DOHH2 (cell line): ENCODE data around the gene PRELID2.

Source experiments
- H3F3A ChIP-seq: fragments of 200-600 bp; sonication (generic), shearing (Covaris generic); 2 replicates; pipeline ENCODE4 v1.6.0; 2016; ENCODE audit warnings: antibody characterized with exemption, mild to moderate bottlenecking; ENCODE audit not compliant: control insufficient read depth, insufficient read depth
- H3K27ac ChIP-seq: fragments of 200-600 bp; sonication (generic); 2 replicates; pipeline ENCODE4 v1.5.1; 2014; ENCODE audit warnings: low read depth, mild to moderate bottlenecking, low read length, moderate library complexity
- H3K27me3 ChIP-seq: fragments of 200-600 bp; sonication (generic); 2 replicates; pipeline ENCODE4 v1.6.1; 2014; ENCODE audit warnings: mild to moderate bottlenecking, low read length, mixed read lengths; ENCODE audit not compliant: control insufficient read depth
- H3K36me3 ChIP-seq: fragments of 200-600 bp; sonication (generic); 2 replicates; pipeline ENCODE4 v1.6.1; 2014; ENCODE audit warnings: mild to moderate bottlenecking, low read length, moderate library complexity, mixed read lengths; ENCODE audit not compliant: control insufficient read depth
- H3K4me1 ChIP-seq: fragments of 200-600 bp; sonication (generic); 2 replicates; pipeline ENCODE4 v1.6.1; 2014; ENCODE audit warnings: mild to moderate bottlenecking, low read length, mixed read lengths; ENCODE audit not compliant: control insufficient read depth
- H3K4me2 ChIP-seq: fragments of 200-600 bp; sonication (generic); 2 replicates; pipeline ENCODE4 v1.6.0; 2014; ENCODE audit warnings: mild to moderate bottlenecking, low read length, moderate library complexity
- H3K4me3 ChIP-seq: fragments of 200-600 bp; sonication (generic); 2 replicates; pipeline ENCODE4 v1.5.1; 2014; ENCODE audit warnings: mild to moderate bottlenecking, low read length, mixed read lengths
- H3K79me2 ChIP-seq: fragments of 200-600 bp; sonication (generic); 2 replicates; pipeline ENCODE4 v1.6.1; 2014; ENCODE audit warnings: mild to moderate bottlenecking, low read length, mixed read lengths; ENCODE audit not compliant: control insufficient read depth
- H3K9me2 ChIP-seq: fragments of 200-600 bp; sonication (generic); replicated peaks from 2 replicates; pipeline ENCODE4 v1.6.1; 2014; ENCODE audit warnings: mild to moderate bottlenecking, low read length, mixed read lengths; ENCODE audit not compliant: control insufficient read depth
- H3K9me3 ChIP-seq: fragments of 200-600 bp; sonication (generic); 2 replicates; pipeline ENCODE4 v1.6.1; 2014; ENCODE audit warnings: antibody characterized with exemption, low read length, mixed read lengths; ENCODE audit not compliant: control insufficient read depth, insufficient read depth
- H4K20me1 ChIP-seq: fragments of 200-600 bp; sonication (generic); 2 replicates; pipeline ENCODE4 v1.6.0; 2014; ENCODE audit warnings: low read depth, mild to moderate bottlenecking, antibody characterized with exemption, low read length, moderate library complexity; ENCODE audit not compliant: control insufficient read depth, insufficient read depth
- CTCF ChIP-seq: fragments of 200-600 bp; sonication (generic); IDR thresholded peaks from one replicate; pipeline ENCODE4 v1.5.1; 2014; ENCODE audit warnings: antibody characterized with exemption, mild to moderate bottlenecking, low read depth, low read length; ENCODE audit not compliant: poor library complexity, severe bottlenecking
- EZH2phosphoT487 ChIP-seq: fragments of 200-600 bp; sonication (generic); IDR thresholded peaks from 2 replicates; pipeline ENCODE4 v1.6.1; 2017; ENCODE audit warnings: borderline replicate concordance, mild to moderate bottlenecking, antibody characterized with exemption, low read length, moderate library complexity, mixed read lengths

Gene PRELID2

GRCh38 chr5:145777445-145778063 lies 57.6 kb downstream of the PRELID2 start:
- Histone ChIP-seq H3K27me3 (no peaks in the 10 kb centered on the region), H3K4me1 (no peaks in the 10 kb centered on the region), H3K9me2 (no peaks in the 10 kb centered on the region), H3F3A (no peaks in the 10 kb centered on the region), H3K9me3 (no peaks in the 10 kb centered on the region), H3K36me3 (no peaks in the 10 kb centered on the region), H3K79me2 (no peaks in the 10 kb centered on the region), H3K4me2 (no peak overlapping the region), H3K27ac (no peak overlapping the region), H4K20me1 (no peaks in the 10 kb centered on the region), H3K4me3 (no peak overlapping the region)
- no peak for TF ChIP-seq CTCF
- TF ChIP-seq EZH2phosphoT487 = no peak

GRCh38 chr5:145776886-145777285 lies 58.3 kb downstream of the PRELID2 start:
- Histone ChIP-seq H3K4me2 (no peak overlapping the region), H3K36me3 (no peaks in the 10 kb centered on the region), H3K9me3 (no peaks in the 10 kb centered on the region), H3K9me2 (no peaks in the 10 kb centered on the region), H3K79me2 (no peaks in the 10 kb centered on the region), H3K27me3 (no peaks in the 10 kb centered on the region), H4K20me1 (no peaks in the 10 kb centered on the region), H3K27ac (no peak overlapping the region), H3K4me3 (no peak overlapping the region), H3K4me1 (no peaks in the 10 kb centered on the region), H3F3A (no peaks in the 10 kb centered on the region)
- TF ChIP-seq CTCF = no peak
- no peak for TF ChIP-seq EZH2phosphoT487

GRCh38 chr5:145775893-145776444 lies 59.2 kb downstream of the PRELID2 start:
- H4K20me1 ChIP-seq = no peaks in the 10 kb centered on the region
- no peak overlapping the region for H3K4me2 ChIP-seq
- H3K79me2 ChIP-seq = no peaks in the 10 kb centered on the region
- H3K27me3 ChIP-seq = no peaks in the 10 kb centered on the region
- no peaks in the 10 kb centered on the region for H3K4me1 ChIP-seq
- no peak overlapping the region for H3K4me3 ChIP-seq
- H3K36me3 ChIP-seq = no peaks in the 10 kb centered on the region
- H3K9me3 ChIP-seq = no peaks in the 10 kb centered on the region
- no peak overlapping the region for H3K27ac ChIP-seq
- no peaks in the 10 kb centered on the region for H3K9me2 ChIP-seq
- TF ChIP-seq EZH2phosphoT487 (no peak), CTCF (no peak)
- H3F3A ChIP-seq = no peaks in the 10 kb centered on the region
